Measurements from ENCODE around the gene HUS1B.

Gene HUS1B

DNA sequence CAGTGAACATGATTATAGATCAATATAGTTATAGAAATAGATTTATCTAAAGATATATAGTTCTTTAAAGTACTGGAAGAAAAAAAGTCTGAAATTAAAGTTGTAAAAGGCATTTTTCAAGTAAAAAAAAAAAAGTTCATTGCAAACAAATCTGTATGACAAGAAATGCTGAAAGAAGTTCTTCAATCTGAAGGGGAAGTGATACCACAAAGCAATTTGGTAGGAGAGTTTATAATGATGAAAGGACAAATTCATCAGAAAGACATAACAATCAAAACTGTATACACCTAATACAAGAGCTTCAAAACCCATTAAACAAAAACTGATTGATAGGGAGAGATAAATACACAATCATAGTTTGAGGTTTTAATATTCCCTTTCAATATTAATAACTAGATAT, 14.1 kb downstream of the HUS1B start:
- peaks cover 0 to 23% (median 0%) of the 10 kb centered on the region in 10 experiments; a peak in 3 of 20 replicates for H3K4me1 ChIP-seq
- H4K20me1 ChIP-seq = peaks cover 0 to 16% (median 0%) of the 10 kb centered on the region in 11 experiments; a peak in 6 of 22 replicates
- H3K4me2 ChIP-seq = no peak overlapping the region
- no peaks in the 10 kb centered on the region for H3K27me3 ChIP-seq
- no peak overlapping the region for H3K4me3 ChIP-seq
- peaks cover 0 to 12% (median 0%) of the 10 kb centered on the region in 11 experiments; a peak in 6 of 22 replicates for H3K36me3 ChIP-seq
- H3K9ac ChIP-seq = no peak overlapping the region
- H3K9me3 ChIP-seq (replicated peaks in 1 of 11) = peaks cover 3 to 15% (median 11%) of the 10 kb centered on the region in 11 experiments; a peak in 15 of 22 replicates
- no peak for TF ChIP-seq Cebpa-rat (IDR thresholded peaks at IDR 0.05)
- H3K27ac ChIP-seq = no peak overlapping the region

DNA sequence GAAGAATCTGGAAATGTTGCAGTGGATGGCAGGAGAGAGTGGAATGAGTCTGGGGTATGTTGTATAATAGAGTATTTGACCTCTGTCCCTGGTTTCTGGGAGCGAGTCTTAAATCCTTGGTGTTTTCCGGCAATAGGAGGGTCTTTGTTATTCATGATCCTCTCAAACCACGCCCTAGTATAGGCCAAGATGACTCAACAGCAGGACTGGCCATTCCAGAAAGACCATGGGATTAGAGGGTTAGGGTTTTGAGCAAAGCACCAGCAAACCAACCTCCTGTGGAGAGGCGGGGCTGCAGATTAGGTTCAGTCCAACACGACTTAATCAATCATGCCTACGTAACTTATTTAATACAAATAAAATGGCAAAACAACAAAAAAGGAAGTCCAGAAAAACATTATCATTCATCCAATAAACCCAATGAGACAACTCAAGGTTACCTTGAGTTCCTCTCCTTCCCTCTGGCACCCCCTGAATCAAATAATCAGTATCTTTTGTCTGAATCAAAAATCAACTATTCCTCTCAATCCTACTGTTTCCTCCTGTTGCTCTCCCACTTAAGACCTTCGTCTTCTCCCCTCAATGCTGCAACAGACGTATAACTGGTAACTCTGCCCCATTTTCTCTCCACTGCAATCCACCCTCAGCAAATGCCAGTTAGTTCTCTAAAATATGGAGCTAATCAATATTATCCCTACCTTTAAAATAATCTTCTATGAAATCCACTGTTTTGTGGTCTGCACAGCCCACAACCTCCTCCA, 15.5 kb downstream of the HUS1B start:
- H3K4me2 ChIP-seq = no peak overlapping the region

GRCh38 chr6:636488-636887, 20.4 kb downstream of the HUS1B start:
- peaks cover under 1 to 6% (median 4%) of the 10 kb centered on the region in 11 experiments; a peak in 12 of 22 replicates for H3K9me3 ChIP-seq (replicated peaks in 1 of 11)
- TF ChIP-seq Cebpa-rat (IDR thresholded peaks at IDR 0.05) = no peak
- H4K20me1 ChIP-seq = peaks cover 0 to 16% (median 0%) of the 10 kb centered on the region in 11 experiments; a peak in 3 of 22 replicates
- H3K4me1 ChIP-seq = no peaks in the 10 kb centered on the region
- H3K4me2 ChIP-seq = no peak overlapping the region
- H3K9ac ChIP-seq = no peak overlapping the region
- no peaks in the 10 kb centered on the region for H3K27me3 ChIP-seq
- no peak overlapping the region for H3K27ac ChIP-seq
- H3K4me3 ChIP-seq = no peak overlapping the region
- peaks cover 20 to 63% (median 32%) of the 10 kb centered on the region in 11 experiments; a peak in 21 of 22 replicates for H3K36me3 ChIP-seq

More for the DNA sequence above, 15.5 kb downstream of the HUS1B start:
- TF ChIP-seq Cebpa-rat (IDR thresholded peaks at IDR 0.05) = no peak
- Histone ChIP-seq H3K27me3 (no peaks in the 10 kb centered on the region), H3K9ac (no peak overlapping the region), H3K4me1 (peaks cover 0 to 18% (median 0%) of the 10 kb centered on the region in 10 experiments; a peak in 3 of 20 replicates), H3K4me3 (no peak overlapping the region), H3K27ac (no peak overlapping the region), H3K36me3 (peaks cover 9 to 20% (median 13%) of the 10 kb centered on the region in 11 experiments; a peak in 20 of 22 replicates), H3K9me3 (replicated peaks in 1 of 11) (peaks cover 3 to 15% (median 11%) of the 10 kb centered on the region in 11 experiments; a peak in 15 of 22 replicates), H4K20me1 (peaks cover 0 to 16% (median 0%) of the 10 kb centered on the region in 11 experiments; a peak in 5 of 22 replicates)

GRCh38 chr6:635233-635632, 21.7 kb downstream of the HUS1B start:
- Histone ChIP-seq H3K36me3 (peaks cover 26 to 73% (median 38%) of the 10 kb centered on the region in 11 experiments; a peak in 21 of 22 replicates), H3K9ac (no peak overlapping the region), H3K4me3 (no peak overlapping the region), H3K4me2 (no peak overlapping the region), H4K20me1 (peaks cover 0 to 13% (median 0%) of the 10 kb centered on the region in 11 experiments; a peak in 3 of 22 replicates), H3K4me1 (no peaks in the 10 kb centered on the region), H3K27ac (no peak overlapping the region), H3K9me3 (replicated peaks in 1 of 11) (no peaks in the 10 kb centered on the region), H3K27me3 (no peaks in the 10 kb centered on the region)
- no peak for TF ChIP-seq Cebpa-rat (IDR thresholded peaks at IDR 0.05)

- Histone ChIP-seq H3K9ac (no peak overlapping the region), H3K27ac (no peak overlapping the region), H3K4me2 (no peak overlapping the region), H4K20me1 (peaks cover 0 to 6% (median 0%) of the 10 kb centered on the region in 11 experiments; a peak in 1 of 22 replicates), H3K27me3 (no peaks in the 10 kb centered on the region), H3K9me3 (replicated peaks in 1 of 11) (no peaks in the 10 kb centered on the region), H3K36me3 (peaks cover 26 to 87% (median 38%) of the 10 kb centered on the region in 11 experiments; a peak in 21 of 22 replicates), H3K4me1 (no peaks in the 10 kb centered on the region), H3K4me3 (no peak overlapping the region)
- TF ChIP-seq Cebpa-rat (IDR thresholded peaks at IDR 0.05) = no peak
Observed at GRCh38 chr6:633611-634010, 23.3 kb downstream of the HUS1B start.

- H3K4me3 ChIP-seq = no peak overlapping the region
- H4K20me1 ChIP-seq = 0 out of 22 replicates have a peak, but pooled peaks cover 0 to 2% (median 0%) of the 10 kb centered on the region in 11 experiments
- H3K9ac ChIP-seq = no peak overlapping the region
- no peak for TF ChIP-seq Cebpa-rat (IDR thresholded peaks at IDR 0.05)
- no peak overlapping the region for H3K4me2 ChIP-seq
- H3K36me3 ChIP-seq = peaks cover 6 to 86% (median 17%) of the 10 kb centered on the region in 11 experiments; a peak in 16 of 22 replicates
- no peaks in the 10 kb centered on the region for H3K4me1 ChIP-seq
- H3K27me3 ChIP-seq = no peaks in the 10 kb centered on the region
- no peaks in the 10 kb centered on the region for H3K9me3 ChIP-seq (replicated peaks in 1 of 11)
- H3K27ac ChIP-seq = no peak overlapping the region
Observed at GRCh38 chr6:628766-629165, 28.1 kb downstream of the HUS1B start.

DNA sequence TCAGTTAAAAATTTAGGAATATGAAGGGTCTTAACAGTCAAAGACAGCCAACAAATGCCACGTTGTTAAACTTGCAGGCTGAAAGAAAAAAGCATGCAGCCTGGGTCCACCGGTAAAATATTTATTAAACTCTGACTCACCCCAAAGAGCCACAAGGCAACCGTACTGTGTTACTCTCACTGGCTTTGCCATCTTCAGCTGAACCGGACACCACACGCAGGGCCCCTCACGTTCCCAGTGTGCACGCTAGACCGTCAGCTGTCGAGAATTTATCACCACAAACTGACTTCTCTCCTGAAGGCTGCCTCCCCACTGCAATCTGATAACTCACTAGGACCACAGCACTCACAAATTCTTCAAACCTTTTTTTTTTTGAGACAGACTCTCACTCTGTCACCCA, 30.7 kb downstream of the HUS1B start:
- 0 out of 22 replicates have a peak, but pooled peaks cover 0 to 2% (median 0%) of the 10 kb centered on the region in 11 experiments for H4K20me1 ChIP-seq
- no peaks in the 10 kb centered on the region for H3K27me3 ChIP-seq
- no peak for TF ChIP-seq Cebpa-rat (IDR thresholded peaks at IDR 0.05)
- no peak overlapping the region for H3K27ac ChIP-seq
- no peak overlapping the region for H3K4me2 ChIP-seq
- no peak overlapping the region for H3K9ac ChIP-seq
- peaks cover 4 to 88% (median 20%) of the 10 kb centered on the region in 11 experiments; a peak in 17 of 22 replicates for H3K36me3 ChIP-seq
- no peaks in the 10 kb centered on the region for H3K4me1 ChIP-seq
- no peak overlapping the region for H3K4me3 ChIP-seq
- no peaks in the 10 kb centered on the region for H3K9me3 ChIP-seq (replicated peaks in 1 of 11)

DNA sequence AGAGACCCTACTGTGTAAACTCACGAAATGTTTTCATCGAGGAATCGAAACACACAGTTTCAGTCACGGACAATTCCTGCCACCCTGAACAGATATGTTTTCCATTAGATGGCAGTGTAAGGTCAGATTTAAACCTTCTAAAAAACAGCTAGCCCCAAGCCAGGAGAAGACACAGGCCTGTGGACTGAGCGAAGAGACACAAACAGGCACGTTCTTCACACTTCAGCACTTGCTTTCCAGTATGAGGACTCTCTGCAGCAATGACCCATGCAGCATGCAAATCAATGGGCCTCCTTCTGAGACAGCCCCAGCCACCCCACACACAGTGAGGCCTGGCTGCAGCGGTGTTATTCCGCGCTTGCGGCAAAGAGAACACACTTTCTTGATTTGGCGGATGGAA, 31.9 kb downstream of the HUS1B start:
- H3K9me3 ChIP-seq (replicated peaks in 1 of 11) = no peaks in the 10 kb centered on the region

GRCh38 chr6:622462-622861, 34.4 kb downstream of the HUS1B start:
- TF ChIP-seq Cebpa-rat (IDR thresholded peaks at IDR 0.05) = no peak
- Histone ChIP-seq H3K4me2 (no peak overlapping the region), H3K9ac (no peak overlapping the region), H3K9me3 (replicated peaks in 1 of 11) (no peaks in the 10 kb centered on the region), H3K27ac (no peak overlapping the region), H3K4me3 (no peak overlapping the region), H3K36me3 (peaks cover 4 to 83% (median 26%) of the 10 kb centered on the region in 11 experiments), H3K27me3 (no peaks in the 10 kb centered on the region), H4K20me1 (peaks cover 0 to 8% (median 0%) of the 10 kb centered on the region in 11 experiments; a peak in 2 of 22 replicates), H3K4me1 (no peaks in the 10 kb centered on the region)

More for the DNA sequence above, 31.9 kb downstream of the HUS1B start:
- Histone ChIP-seq H4K20me1 (peaks cover 0 to 8% (median 0%) of the 10 kb centered on the region in 11 experiments; a peak in 2 of 22 replicates), H3K4me2 (no peak overlapping the region), H3K4me3 (no peak overlapping the region), H3K27ac (no peak overlapping the region), H3K4me1 (no peaks in the 10 kb centered on the region), H3K9ac (no peak overlapping the region), H3K36me3 (peaks cover 3 to 92% (median 23%) of the 10 kb centered on the region in 11 experiments; a peak in 17 of 22 replicates), H3K27me3 (no peaks in the 10 kb centered on the region)
- no peak for TF ChIP-seq Cebpa-rat (IDR thresholded peaks at IDR 0.05)
